Testis (tissue), 2 donors: ENCODE data around the gene EFCAB10.

Experiments
- POLR2A ChIP-seq: fragments of 450-650 bp; IDR thresholded peaks from one replicate; pipeline ENCODE4 v1.6.1; 2017; ENCODE audit warnings: antibody characterized with exemption, mild to moderate bottlenecking, moderate library complexity
- TF ChIP-seq, protein P1 (sequence below), 3 experiments: fragments of 450-650 bp in 2 of 3; fragments of 200-600 bp in 1 of 3; sonication (generic) in 1 of 3; IDR thresholded peaks; one replicate each; pipeline ENCODE4 v1.5.1; 2016 to 2019; ENCODE audit warnings: antibody characterized with exemption in 3 of 3, mild to moderate bottlenecking in 2 of 3, moderate library complexity in 1 of 3

DNA sequence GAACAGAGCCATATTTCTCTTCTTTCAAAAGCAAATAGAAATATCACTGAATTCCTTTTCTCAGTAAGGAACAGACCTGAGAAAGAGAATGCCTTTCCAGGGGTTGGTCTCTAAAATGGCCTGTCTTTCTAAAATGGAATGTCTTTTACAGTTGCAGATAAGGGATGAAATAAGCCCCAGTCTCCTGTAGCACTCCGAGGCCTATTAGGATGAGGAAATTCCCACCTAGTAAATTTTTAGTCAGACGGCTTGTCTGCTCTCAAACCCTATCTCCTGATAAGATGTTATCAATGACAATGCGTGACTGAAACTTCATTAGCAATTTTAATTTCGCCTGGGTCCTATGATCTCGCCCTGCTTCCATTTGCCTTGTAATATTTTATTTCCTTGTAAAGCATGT is 2.9 kb upstream of the EFCAB10 start:
- TF ChIP-seq POLR2A, result no peak
- TF ChIP-seq, protein P1, sequence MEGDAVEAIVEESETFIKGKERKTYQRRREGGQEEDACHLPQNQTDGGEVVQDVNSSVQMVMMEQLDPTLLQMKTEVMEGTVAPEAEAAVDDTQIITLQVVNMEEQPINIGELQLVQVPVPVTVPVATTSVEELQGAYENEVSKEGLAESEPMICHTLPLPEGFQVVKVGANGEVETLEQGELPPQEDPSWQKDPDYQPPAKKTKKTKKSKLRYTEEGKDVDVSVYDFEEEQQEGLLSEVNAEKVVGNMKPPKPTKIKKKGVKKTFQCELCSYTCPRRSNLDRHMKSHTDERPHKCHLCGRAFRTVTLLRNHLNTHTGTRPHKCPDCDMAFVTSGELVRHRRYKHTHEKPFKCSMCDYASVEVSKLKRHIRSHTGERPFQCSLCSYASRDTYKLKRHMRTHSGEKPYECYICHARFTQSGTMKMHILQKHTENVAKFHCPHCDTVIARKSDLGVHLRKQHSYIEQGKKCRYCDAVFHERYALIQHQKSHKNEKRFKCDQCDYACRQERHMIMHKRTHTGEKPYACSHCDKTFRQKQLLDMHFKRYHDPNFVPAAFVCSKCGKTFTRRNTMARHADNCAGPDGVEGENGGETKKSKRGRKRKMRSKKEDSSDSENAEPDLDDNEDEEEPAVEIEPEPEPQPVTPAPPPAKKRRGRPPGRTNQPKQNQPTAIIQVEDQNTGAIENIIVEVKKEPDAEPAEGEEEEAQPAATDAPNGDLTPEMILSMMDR (IDR thresholded peaks at IDR 0.05), result no peak
